Activated naive CD8-positive, alpha-beta T cell treated with anti-CD3 and anti-CD28 coated beads, Interleukin-2, amount 50 U/mL, for 24 hours (primary cell): ENCODE measurements around the gene IRF2.
A peak's percentile ranks its signal among the peaks of the same experiment; 100 is the strongest.

Source experiments
- ATAC-seq: fragments of 150-1000 bp; cut with Tn5 transposase; one replicate; pipeline ENCODE4 v1.10.0; 2021
- DNase-seq: peaks from one replicate; pipeline ENCODE4 v3.0.0; 2021
- H3K27ac Mint-ChIP-seq: one replicate; pipeline ENCODE4 v1.8.0; 2021; ENCODE audit warnings: mild to moderate bottlenecking, mixed read lengths
- H3K27me3 Mint-ChIP-seq: one replicate; pipeline ENCODE4 v1.8.0; 2021; ENCODE audit warnings: mixed read lengths
- H3K36me3 Mint-ChIP-seq: one replicate; pipeline ENCODE4 v1.8.0; 2021; ENCODE audit warnings: low read depth, mixed read lengths
- H3K4me1 Mint-ChIP-seq: one replicate; pipeline ENCODE4 v1.8.0; 2021; ENCODE audit warnings: mixed read lengths
- H3K4me3 Mint-ChIP-seq: one replicate; pipeline ENCODE4 v1.8.0; 2021; ENCODE audit warnings: mild to moderate bottlenecking, moderate library complexity, mixed read lengths
- H3K9me3 Mint-ChIP-seq: one replicate; pipeline ENCODE4 v1.8.0; 2021; ENCODE audit warnings: mixed read lengths

IRF2 gene

DNA sequence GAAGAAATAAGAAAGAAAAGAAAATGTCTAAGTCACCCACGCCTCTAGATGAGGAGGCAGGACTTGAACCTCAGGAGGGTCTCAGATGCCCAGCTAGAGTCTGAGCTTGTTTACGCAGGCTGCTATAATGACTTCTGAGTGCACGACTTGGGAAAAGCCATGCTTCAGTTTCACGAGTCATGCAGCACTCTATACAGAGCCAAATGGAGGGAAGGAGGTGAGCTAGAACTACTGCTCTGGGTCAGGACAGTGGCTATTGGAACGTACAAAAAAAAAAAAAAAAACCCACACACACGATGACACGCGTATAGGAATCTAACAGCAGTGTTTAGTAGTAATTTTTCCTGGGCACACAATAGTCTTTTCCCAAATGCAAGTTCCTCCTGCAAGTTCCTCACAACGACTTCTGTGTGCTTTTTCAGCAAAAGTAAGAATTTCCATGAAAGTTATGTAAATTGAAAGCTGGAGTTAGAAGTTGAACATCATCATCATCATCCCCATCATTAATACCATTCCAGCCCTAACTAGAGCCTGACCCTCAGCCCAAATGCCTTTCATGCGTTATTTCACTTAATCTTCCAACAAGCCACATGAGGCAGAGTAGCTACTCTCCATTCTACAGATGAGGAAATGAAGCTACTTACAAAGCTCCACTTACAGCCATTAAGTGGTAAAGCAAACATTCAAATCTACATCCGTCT, 36.6 kb downstream of the IRF2 start:
- DNase-seq (no peak), ATAC-seq (peak; percentile 24)
- no peak overlapping the region for H3K4me3 Mint-ChIP-seq
- H3K36me3 Mint-ChIP-seq = peaks cover 5% of the 10 kb centered on the region
- no peaks in the 10 kb centered on the region for H3K9me3 Mint-ChIP-seq
- peak overlapping the region; percentile 41 for H3K27ac Mint-ChIP-seq
- peaks cover 64% of the 10 kb centered on the region for H3K4me1 Mint-ChIP-seq
- H3K27me3 Mint-ChIP-seq = no peaks in the 10 kb centered on the region

DNA sequence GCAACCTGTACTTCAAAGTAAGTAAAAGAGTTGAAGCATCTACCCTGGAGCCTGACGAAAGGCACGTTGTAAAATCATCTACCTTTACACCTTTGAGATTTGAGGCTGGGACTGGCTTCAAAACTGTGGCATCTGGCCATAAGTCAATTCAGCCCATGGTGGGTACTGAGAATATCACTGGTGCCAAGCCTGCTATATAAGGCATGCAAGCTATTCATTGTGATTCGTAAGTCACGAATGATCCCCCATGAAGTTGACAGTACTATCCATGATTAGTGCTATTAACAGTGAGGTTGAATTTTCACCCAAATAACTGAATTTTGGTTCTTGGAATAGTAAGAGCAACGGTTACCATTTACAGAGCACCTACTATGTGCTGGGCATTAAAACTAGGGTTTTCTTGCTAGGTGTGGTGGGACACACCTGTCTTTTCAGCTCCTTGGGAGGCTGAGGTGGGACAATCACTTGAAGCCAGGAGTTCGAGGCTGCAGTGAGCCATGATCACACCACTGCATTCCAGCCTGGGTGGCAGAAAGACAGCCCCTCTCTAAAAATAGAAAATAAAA, 39.8 kb downstream of the IRF2 start:
- no peak overlapping the region for H3K27ac Mint-ChIP-seq
- H3K36me3 Mint-ChIP-seq = peaks cover 3% of the 10 kb centered on the region
- H3K4me3 Mint-ChIP-seq = no peak overlapping the region
- H3K4me1 Mint-ChIP-seq = peaks cover 54% of the 10 kb centered on the region
- H3K9me3 Mint-ChIP-seq = no peaks in the 10 kb centered on the region
- H3K27me3 Mint-ChIP-seq = no peaks in the 10 kb centered on the region
- ATAC-seq (no peak), DNase-seq (no peak)

DNA sequence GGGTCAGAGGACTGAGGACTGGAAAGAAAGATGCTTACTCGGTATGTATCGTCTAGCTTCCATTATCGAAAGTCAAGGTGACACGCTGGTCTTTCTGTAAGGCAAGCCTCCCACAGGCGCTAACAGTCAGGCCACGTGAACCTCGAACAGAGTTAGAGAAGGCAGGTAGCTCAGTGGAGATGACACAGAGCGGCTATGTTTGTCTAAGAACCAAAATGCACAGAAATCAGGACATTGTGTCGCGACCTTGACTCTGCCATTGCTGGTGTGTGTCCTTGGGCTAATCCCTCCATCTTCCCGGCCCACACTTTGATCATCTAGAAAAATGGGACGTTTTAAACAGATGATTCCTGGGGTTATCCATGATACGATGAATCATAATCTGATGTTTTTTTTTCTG, 40.3 kb downstream of the IRF2 start:
- DNase-seq (no peak), ATAC-seq (no peak)
- H3K27ac Mint-ChIP-seq = no peak overlapping the region
- no peaks in the 10 kb centered on the region for H3K9me3 Mint-ChIP-seq
- H3K4me3 Mint-ChIP-seq = no peak overlapping the region
- no peaks in the 10 kb centered on the region for H3K27me3 Mint-ChIP-seq
- peaks cover 54% of the 10 kb centered on the region for H3K4me1 Mint-ChIP-seq
- peaks cover 3% of the 10 kb centered on the region for H3K36me3 Mint-ChIP-seq

DNA sequence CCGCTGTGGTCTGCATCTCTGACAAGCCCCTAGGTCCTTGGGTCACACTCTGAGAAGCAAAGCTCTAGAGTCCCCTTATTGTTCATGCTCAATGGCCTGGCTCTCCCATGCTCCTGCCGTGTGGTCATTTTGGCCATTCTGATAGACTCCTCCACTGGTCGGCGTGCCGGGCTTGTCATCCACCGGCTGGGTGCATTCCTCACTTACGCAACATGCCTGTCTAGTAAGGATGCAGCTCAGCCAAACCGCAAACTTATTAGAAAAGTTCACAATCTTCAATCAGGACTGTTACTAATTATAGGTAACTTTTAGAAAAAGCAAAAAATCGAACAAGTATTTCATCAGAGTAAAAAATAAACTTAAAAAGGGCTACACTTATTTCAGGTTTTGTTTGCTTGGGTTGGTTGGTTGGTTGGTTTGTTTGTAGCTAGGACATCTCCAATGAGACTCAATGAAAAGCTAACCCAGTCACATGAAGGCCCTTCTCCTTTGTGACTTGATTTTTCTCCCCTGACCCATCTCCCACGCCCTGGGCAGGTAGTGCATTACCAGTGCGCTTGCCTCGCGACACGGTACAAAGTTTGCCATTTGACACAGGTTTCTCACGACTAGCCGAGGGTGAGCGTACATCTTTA, 41.0 kb downstream of the IRF2 start:
- peaks cover 48% of the 10 kb centered on the region for H3K4me1 Mint-ChIP-seq

DNA sequence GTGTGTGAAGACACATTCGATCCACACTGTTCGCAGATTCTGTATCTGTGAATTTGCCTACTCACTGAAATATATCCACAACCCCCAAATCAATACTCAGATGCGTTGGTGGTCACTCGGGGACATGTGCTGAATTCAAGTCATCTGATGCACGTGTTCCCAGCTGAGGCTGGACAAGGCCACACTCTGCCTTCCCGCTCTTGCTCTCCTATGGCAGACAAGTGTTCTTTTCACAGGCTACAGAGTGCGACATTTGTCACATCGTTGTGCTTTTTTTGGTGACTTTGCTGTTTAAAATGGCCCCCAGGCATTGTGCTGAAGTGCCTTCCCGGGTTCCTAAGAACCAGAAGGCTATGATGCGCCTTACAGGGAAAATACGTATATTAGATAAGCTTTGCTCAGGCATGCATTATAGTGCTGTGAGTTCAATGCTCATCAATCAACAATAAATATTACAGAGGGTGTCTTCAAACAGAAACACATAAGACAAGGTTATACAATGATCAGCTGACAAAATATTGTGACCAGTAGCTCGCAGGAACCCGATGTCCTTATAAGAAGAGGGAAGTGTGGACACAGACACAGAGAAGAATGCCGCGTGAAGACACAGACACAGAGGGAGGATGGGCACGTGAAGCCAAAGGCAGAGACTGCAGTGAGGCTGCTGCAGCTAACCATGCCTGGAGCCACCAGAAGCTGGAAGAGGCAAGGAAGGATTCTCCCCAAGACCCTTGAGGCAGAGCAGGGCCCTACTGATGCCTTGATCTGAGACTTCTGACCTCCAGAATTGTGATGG, 42.0 kb downstream of the IRF2 start:
- Mint-ChIP-seq H3K27me3 (no peaks in the 10 kb centered on the region), H3K9me3 (no peaks in the 10 kb centered on the region), H3K27ac (no peak overlapping the region), H3K4me3 (no peak overlapping the region), H3K4me1 (peaks cover 44% of the 10 kb centered on the region), H3K36me3 (peaks cover 11% of the 10 kb centered on the region)
- no peak for ATAC-seq
- no peak for DNase-seq

More for the DNA sequence above, 41.0 kb downstream of the IRF2 start:
- no peaks in the 10 kb centered on the region for H3K9me3 Mint-ChIP-seq
- no peaks in the 10 kb centered on the region for H3K27me3 Mint-ChIP-seq
- H3K27ac Mint-ChIP-seq = no peak overlapping the region
- ATAC-seq = no peak
- no peak for DNase-seq
- H3K36me3 Mint-ChIP-seq = peaks cover 6% of the 10 kb centered on the region
- no peak overlapping the region for H3K4me3 Mint-ChIP-seq

DNA sequence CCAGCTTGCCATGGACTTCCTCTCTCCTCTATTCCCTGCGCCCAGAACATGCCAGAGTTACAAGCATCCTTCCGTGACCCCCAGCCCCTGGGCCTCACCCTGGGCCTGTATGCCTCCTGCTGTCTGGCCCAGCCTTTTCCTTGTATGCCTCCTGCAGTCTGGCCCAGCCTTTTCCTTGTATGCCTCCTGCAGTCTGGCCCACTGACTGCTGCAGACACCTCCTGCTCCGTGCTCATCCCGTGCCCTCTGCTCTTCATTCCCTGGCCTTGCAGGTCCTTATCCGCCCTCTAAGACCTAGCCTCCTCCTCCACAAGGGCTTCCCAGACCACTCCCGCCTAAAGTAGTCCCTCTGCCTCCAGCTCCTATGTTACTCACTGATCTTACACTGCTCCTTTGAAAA, 44.2 kb downstream of the IRF2 start:
- Mint-ChIP-seq H3K27ac (peak overlapping the region; percentile 34), H3K27me3 (no peaks in the 10 kb centered on the region), H3K9me3 (no peaks in the 10 kb centered on the region), H3K4me3 (no peak overlapping the region), H3K36me3 (peaks cover 25% of the 10 kb centered on the region), H3K4me1 (peaks cover 46% of the 10 kb centered on the region)
- DNase-seq (no peak), ATAC-seq (no peak)

DNA sequence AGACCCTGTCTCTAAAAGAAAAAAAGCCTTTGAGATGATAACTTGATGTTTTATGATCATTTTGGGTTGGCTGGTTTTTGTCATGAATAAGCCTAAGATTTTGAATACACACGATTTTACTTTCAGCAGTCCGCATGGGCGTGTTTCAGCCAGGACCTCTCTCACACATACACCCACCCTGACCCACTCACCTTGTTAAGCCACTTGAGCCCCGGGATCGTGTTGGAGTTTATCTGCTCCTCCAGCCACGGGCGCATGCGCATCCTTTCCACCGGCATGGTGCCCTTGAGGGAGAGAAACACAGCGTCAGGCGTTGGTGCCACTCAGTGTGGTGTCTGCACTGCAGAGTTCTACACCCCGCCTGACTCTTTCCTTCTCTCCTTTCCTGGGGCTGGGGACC, 45.6 kb downstream of the IRF2 start:
- H3K9me3 Mint-ChIP-seq = no peaks in the 10 kb centered on the region
- DNase-seq = no peak
- ATAC-seq = no peak
- H3K36me3 Mint-ChIP-seq = peaks cover 30% of the 10 kb centered on the region
- H3K4me3 Mint-ChIP-seq = no peak overlapping the region
- H3K27me3 Mint-ChIP-seq = no peaks in the 10 kb centered on the region
- no peak overlapping the region for H3K27ac Mint-ChIP-seq
- H3K4me1 Mint-ChIP-seq = peaks cover 49% of the 10 kb centered on the region

DNA sequence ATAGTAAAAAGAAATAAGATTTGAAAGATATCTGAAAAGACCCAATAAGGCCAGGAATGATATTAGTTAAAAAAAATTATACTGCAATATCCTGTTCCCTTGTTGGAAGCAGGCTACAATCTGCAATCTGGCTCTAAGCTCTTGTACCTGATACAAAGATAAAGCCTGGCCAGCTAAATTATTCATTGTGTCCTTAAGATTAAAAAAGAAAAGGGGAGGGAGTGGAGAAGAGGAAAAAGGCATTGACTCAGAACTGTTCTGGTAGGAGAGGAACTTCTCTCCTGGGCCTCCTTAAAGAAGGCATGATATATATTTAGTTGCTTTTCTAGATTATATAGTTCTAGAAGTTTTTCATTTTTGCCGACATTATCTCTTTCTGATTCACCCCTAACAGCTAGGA, 46.7 kb downstream of the IRF2 start:
- H3K36me3 Mint-ChIP-seq = peaks cover 38% of the 10 kb centered on the region

DNA sequence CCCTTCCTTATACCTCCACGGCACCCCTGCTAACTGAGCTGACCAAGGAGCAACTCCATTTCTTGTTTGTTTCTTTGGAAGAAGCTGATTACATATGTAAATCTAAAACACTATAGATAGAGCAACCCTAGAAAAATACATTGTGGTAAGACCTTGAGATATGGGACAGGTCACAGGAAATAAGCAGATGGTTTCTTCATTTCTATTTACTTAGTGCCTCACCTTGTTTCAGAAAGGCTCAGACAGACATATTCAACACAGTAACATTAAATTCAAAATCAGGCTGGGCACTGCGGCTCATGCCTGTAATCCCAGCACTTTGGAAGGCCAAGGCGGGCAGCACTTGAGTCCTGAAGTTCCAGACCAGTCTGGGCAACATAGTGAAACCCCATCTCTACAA, 47.3 kb downstream of the IRF2 start:
- peaks cover 8% of the 10 kb centered on the region for H3K9me3 Mint-ChIP-seq
- H3K36me3 Mint-ChIP-seq = peaks cover 44% of the 10 kb centered on the region
- peaks cover 50% of the 10 kb centered on the region for H3K4me1 Mint-ChIP-seq
- ATAC-seq (no peak), DNase-seq (no peak)
- peak overlapping the region; percentile 8 for H3K27ac Mint-ChIP-seq
- no peaks in the 10 kb centered on the region for H3K27me3 Mint-ChIP-seq
- no peak overlapping the region for H3K4me3 Mint-ChIP-seq

More for the DNA sequence above, 46.7 kb downstream of the IRF2 start:
- Mint-ChIP-seq H3K27ac (peak overlapping the region; percentile 39), H3K9me3 (peaks cover 4% of the 10 kb centered on the region), H3K4me3 (no peak overlapping the region), H3K4me1 (peaks cover 51% of the 10 kb centered on the region), H3K27me3 (no peaks in the 10 kb centered on the region)
- no peak for ATAC-seq
- no peak for DNase-seq

DNA sequence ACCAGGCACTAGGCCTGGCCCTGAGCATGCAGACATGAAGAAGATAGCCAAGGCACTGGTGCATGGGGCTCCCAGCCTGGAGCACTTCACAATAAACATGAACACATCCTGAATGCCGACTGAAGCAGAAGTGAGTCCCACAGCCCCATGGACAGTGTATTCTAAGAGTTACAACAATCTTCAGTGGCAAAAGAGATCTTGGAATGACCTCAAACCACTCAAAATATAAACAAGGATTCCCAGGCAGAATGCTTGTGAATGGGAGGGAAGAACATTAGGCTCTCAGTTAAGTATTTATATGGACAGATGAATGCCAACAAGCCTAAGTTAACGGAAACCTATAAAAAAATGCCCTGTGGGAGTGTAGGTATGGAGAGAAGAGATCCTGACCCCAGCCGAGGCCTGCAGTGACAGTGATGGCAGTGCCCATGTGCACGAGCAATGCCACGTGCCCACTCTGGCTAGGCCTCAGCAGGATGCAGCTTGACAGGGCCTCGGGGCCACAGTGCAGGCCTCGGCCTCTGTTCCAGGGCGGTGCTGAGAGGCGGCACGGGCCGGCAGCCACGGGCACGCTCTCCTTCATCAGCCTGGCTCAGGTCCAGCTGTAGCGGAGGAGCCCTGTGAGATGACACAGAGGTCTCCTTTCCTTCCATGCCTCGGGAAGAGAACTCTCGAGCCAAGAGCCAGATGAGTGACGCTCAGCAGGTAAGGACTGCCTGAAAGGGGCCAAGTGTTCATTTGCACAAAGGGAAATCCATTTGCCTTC, 49.2 kb downstream of the IRF2 start:
- H3K4me1 Mint-ChIP-seq = peaks cover 58% of the 10 kb centered on the region
- H3K27ac Mint-ChIP-seq = peak overlapping the region; percentile 9
- DNase-seq = no peak
- peaks cover 52% of the 10 kb centered on the region for H3K36me3 Mint-ChIP-seq
- no peak for ATAC-seq
- peaks cover 8% of the 10 kb centered on the region for H3K9me3 Mint-ChIP-seq
- H3K4me3 Mint-ChIP-seq = no peak overlapping the region
- no peaks in the 10 kb centered on the region for H3K27me3 Mint-ChIP-seq

DNA sequence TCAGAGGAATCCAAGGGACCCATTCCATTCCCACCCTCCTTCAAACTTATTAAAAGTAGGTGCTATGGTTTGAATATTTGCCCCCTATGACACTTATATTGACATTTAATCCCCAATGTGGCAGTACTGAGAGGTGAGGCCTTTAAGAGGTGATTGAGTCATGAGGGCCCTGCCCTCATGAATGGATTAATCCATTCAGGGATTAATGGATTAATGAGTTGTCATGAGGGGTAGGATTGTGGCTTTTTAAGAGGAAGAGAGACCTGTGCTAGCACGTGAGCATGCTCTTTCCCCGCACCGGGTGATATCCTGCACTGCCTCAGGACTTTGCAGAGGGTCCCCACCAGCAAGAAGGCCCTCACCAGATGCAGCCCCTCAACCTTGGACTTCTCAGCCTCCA, 50.1 kb downstream of the IRF2 start:
- Mint-ChIP-seq H3K27ac (peak overlapping the region; percentile 9), H3K4me1 (peaks cover 66% of the 10 kb centered on the region), H3K4me3 (no peak overlapping the region), H3K36me3 (peaks cover 53% of the 10 kb centered on the region), H3K27me3 (no peaks in the 10 kb centered on the region), H3K9me3 (peaks cover 8% of the 10 kb centered on the region)
- DNase-seq (no peak), ATAC-seq (no peak)

DNA sequence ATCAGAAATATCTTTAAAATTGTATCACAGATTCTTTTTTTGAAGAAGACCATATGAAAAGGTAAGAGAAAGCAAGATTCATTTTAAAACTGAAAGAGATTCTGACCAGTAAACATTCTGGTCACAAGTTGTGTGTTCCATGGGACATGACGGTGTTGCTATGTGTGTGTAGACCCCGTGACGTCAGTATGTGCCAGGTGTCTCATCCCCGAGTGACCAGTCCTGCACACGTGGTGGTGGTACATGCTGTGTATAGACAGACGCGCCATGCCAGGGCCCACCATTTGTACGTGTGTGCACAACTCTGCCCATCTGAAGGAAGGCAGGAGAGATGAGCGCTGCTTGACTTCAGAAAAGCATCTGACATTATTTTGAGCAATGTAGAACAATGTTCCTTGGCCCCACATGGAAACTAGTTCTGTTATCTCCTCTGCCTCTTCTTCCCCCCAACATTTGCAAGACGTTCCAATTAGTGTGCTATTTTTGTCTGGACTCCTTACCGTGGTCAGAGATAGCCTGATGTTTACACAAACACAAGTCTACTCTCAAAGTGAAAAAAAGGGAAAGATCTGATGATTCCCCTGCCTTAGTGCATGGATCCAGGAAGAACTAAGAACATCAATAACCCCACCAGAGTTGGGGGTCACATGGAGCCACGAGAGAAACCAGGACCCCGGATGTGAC, 51.2 kb downstream of the IRF2 start:
- Mint-ChIP-seq H3K9me3 (peaks cover 8% of the 10 kb centered on the region), H3K36me3 (peaks cover 59% of the 10 kb centered on the region), H3K4me3 (no peak overlapping the region), H3K27me3 (no peaks in the 10 kb centered on the region), H3K27ac (peak overlapping the region; percentile 39), H3K4me1 (peaks cover 77% of the 10 kb centered on the region)
- ATAC-seq = no peak
- no peak for DNase-seq

DNA sequence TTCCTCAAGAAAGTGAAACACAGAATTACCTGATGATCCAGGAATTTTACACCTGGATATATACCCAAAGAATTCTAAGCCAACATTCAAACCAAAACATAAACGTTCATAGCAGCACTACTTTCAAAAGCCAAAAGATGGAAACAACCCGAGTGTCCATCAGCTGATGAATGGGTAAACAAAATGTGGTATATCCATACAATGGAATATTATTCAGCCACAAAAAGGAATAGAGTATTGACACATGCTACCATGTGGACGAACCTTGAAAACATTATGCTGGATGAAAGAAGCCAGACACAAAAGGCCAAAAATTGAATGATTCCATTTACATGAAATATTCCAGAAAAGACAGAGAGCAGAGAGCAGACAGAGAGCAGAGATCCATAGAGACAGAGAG, 52.0 kb downstream of the IRF2 start:
- DNase-seq (no peak), ATAC-seq (no peak)
- Mint-ChIP-seq H3K36me3 (peaks cover 59% of the 10 kb centered on the region), H3K4me1 (peaks cover 79% of the 10 kb centered on the region), H3K27me3 (no peaks in the 10 kb centered on the region), H3K4me3 (no peak overlapping the region), H3K9me3 (peaks cover 8% of the 10 kb centered on the region), H3K27ac (peak overlapping the region; percentile 9)
